ENCODE measurements around the gene KRT71.

DNA sequence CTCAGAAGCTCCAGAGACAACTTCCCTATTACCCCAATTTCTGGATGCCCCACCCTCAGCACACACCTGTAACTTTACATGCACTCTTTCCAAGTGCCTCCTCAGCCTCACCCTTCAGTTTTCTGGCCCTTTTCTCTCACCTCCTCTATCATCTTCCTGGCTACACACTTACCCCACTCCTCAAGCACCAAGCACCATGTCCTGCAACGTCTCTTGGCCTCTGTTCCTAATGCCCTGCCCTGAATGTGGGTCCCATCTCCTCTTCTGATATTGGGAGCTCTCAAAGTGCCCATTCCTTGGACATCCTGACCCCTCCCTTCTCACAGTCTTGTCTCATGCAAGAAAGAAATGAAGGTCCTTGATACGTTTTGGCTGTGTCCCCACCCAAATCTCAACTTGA lies 47.1 kb upstream of the KRT71 start:
- TF ChIP-seq, protein P1, sequence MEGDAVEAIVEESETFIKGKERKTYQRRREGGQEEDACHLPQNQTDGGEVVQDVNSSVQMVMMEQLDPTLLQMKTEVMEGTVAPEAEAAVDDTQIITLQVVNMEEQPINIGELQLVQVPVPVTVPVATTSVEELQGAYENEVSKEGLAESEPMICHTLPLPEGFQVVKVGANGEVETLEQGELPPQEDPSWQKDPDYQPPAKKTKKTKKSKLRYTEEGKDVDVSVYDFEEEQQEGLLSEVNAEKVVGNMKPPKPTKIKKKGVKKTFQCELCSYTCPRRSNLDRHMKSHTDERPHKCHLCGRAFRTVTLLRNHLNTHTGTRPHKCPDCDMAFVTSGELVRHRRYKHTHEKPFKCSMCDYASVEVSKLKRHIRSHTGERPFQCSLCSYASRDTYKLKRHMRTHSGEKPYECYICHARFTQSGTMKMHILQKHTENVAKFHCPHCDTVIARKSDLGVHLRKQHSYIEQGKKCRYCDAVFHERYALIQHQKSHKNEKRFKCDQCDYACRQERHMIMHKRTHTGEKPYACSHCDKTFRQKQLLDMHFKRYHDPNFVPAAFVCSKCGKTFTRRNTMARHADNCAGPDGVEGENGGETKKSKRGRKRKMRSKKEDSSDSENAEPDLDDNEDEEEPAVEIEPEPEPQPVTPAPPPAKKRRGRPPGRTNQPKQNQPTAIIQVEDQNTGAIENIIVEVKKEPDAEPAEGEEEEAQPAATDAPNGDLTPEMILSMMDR (IDR thresholded peaks at IDR 0.05; ENCODE audit: low read depth, low read length): no peak
- no peak for TF ChIP-seq EZH2phosphoT487 (IDR thresholded peaks at IDR 0.05; ENCODE audit: low read depth)

All from OCI-LY3 (cell line).